Measurements from ENCODE around the gene CBX4. TPM values are rescaled to one million over a fixed set of nuclear protein-coding genes. Genes with fewer than 3 reads are reported as not detected.
A peak's percentile ranks its signal among the peaks of the same experiment; 100 is the strongest.

Gene CBX4
- total RNA-seq, 1 experiment from 2014 or later, result 6.2 TPM

DNA sequence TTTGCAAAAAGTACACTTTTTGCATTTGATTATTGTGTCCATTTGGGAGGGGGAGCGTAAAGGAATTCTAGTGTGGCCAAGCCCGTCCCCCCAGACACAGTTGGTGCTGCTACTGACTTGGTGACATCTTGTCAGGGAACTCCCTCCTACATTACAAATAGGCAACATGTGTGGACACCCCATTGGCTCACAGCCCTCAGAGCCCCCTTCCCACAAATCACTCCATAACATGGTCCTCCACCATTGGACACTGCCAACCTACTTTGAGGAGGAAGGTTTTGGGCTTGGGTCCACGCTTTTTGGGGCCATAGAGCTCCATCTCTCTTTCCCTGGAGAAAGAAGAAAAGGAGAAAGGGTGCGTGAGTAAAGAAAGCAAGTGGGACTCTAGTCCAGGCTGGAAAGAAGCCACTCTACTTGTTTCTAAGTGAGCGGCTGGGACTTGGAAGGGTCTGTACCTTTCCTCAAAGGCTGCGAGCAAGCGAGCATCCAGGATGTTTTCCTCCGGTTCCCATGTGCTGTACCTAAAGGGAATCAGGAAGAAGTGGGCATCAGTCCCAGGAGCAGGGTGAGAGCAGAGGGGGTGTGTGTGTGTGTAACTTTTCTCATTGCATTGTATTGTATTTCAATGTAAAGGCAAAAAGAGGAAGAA lies 43.3 kb downstream of the CBX4 start:
- no peak overlapping the region for H3K23ac ChIP-seq (ENCODE audit: insufficient read length, low read depth, low read length)
- peaks cover 2 to 7% of the 10 kb centered on the region in 2 experiments; a peak in 2 of 5 replicates for H3K9me3 Mint-ChIP-seq
- peaks cover 17% of the 10 kb centered on the region for H3K23me2 ChIP-seq (ENCODE audit: insufficient read length, low read depth, low read length, poor library complexity, severe bottlenecking)
- H3K27ac Mint-ChIP-seq, result peak overlapping the region in 1 of 3 experiments; percentile 59; a peak in 1 of 7 replicates
- peaks cover 77% of the 10 kb centered on the region for H3K27me3 ChIP-seq (ENCODE audit: insufficient read depth, low read length)
- no peak overlapping the region for H3K14ac ChIP-seq (ENCODE audit: insufficient read depth, low read length)
- H3K79me2 ChIP-seq (ENCODE audit: insufficient read depth, low read length), result no peaks in the 10 kb centered on the region
- H2BK20ac ChIP-seq (ENCODE audit: low read depth, low read length, poor library complexity, severe bottlenecking), result no peak overlapping the region
- H2BK5ac ChIP-seq (ENCODE audit: insufficient read length, low read length), result no peak overlapping the region
- peaks cover 92% of the 10 kb centered on the region for H3K27me3 Mint-ChIP-seq (ENCODE audit: low read depth)
- peaks cover 29 to 53% of the 10 kb centered on the region in 2 experiments for H3K4me1 Mint-ChIP-seq
- no peak overlapping the region for H2AFZ ChIP-seq (ENCODE audit: low read length)
- no peak overlapping the region for H3K4ac ChIP-seq (ENCODE audit: low read depth, low read length)
- H4K91ac ChIP-seq (ENCODE audit: insufficient read length, low read depth, low read length), result no peak overlapping the region
- no peak overlapping the region for H3K9ac ChIP-seq (ENCODE audit: extremely low read depth, insufficient read length, low read length)
- H3K27ac ChIP-seq (ENCODE audit: insufficient read length, low read depth, low read length), result no peak overlapping the region
- no CpG with 5 or more reads among the region's 8 CpGs for WGBS (ENCODE audit: extremely low coverage, insufficient read length, low lambda C conversion rate)
- no peak overlapping the region for H3K56ac ChIP-seq (ENCODE audit: insufficient read length, low read depth, low read length)
- H3K36me3 Mint-ChIP-seq (ENCODE audit: insufficient read depth in 1 of 3, low read depth in 3 of 3), result peaks cover 0 to 1% (median 0%) of the 10 kb centered on the region in 3 experiments; a peak in 2 of 7 replicates
- no peak overlapping the region for H4K8ac ChIP-seq (replicated peaks; ENCODE audit: insufficient read length, low read depth, low read length)
- DNase-seq, result no peak
- H3K79me1 ChIP-seq (ENCODE audit: insufficient read depth, low read depth, low read length, poor library complexity, severe bottlenecking), result no peaks in the 10 kb centered on the region
- H2AK5ac ChIP-seq (ENCODE audit: insufficient read length, low read length), result no peak overlapping the region
- H3K4me2 ChIP-seq (ENCODE audit: insufficient read depth, insufficient read length, low read length), result peak overlapping the region; percentile 52
- H3K4me3 Mint-ChIP-seq, result peak overlapping the region; percentile 68 to 83
- no peaks in the 10 kb centered on the region for H3K9me3 ChIP-seq (ENCODE audit: control insufficient read depth, low read depth, low read length)
- no peak overlapping the region for H2BK12ac ChIP-seq (ENCODE audit: insufficient read length, low read depth, low read length)
- no peak overlapping the region for H4K5ac ChIP-seq (ENCODE audit: insufficient read length, low read depth, low read length)
- no peak overlapping the region for H3K18ac ChIP-seq (ENCODE audit: insufficient read length, low read depth, low read length)
- H4K20me1 ChIP-seq (ENCODE audit: control insufficient read depth, insufficient read depth, insufficient read length), result no peaks in the 10 kb centered on the region
- H3K4me1 ChIP-seq (ENCODE audit: insufficient read depth, low read length), result no peaks in the 10 kb centered on the region
- no peak overlapping the region for H2BK15ac ChIP-seq (ENCODE audit: low read depth, low read length)
- TF ChIP-seq, protein P1, sequence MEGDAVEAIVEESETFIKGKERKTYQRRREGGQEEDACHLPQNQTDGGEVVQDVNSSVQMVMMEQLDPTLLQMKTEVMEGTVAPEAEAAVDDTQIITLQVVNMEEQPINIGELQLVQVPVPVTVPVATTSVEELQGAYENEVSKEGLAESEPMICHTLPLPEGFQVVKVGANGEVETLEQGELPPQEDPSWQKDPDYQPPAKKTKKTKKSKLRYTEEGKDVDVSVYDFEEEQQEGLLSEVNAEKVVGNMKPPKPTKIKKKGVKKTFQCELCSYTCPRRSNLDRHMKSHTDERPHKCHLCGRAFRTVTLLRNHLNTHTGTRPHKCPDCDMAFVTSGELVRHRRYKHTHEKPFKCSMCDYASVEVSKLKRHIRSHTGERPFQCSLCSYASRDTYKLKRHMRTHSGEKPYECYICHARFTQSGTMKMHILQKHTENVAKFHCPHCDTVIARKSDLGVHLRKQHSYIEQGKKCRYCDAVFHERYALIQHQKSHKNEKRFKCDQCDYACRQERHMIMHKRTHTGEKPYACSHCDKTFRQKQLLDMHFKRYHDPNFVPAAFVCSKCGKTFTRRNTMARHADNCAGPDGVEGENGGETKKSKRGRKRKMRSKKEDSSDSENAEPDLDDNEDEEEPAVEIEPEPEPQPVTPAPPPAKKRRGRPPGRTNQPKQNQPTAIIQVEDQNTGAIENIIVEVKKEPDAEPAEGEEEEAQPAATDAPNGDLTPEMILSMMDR (conservative IDR thresholded peaks at IDR 0.05), result no peak
- no peak overlapping the region for H3T11ph ChIP-seq (ENCODE audit: low read length)
- H2BK120ac ChIP-seq (ENCODE audit: low read depth, low read length, poor library complexity, severe bottlenecking), result no peak overlapping the region

All from H9 (cell line).